Endothelial cell of umbilical vein (primary cell): ENCODE results near the gene TES.

Experiments
- CTCF ChIP-seq, 2 donors: IDR thresholded peaks; 1 replicate in 1 of 2; 2 replicates in 1 of 2; pipeline ENCODE4 v1.5.1; 2011; ENCODE audit warnings: low read length in 2 of 2, mild to moderate bottlenecking in 2 of 2, moderate library complexity in 2 of 2, control low read depth in 1 of 2, inconsistent platforms in 1 of 2, low read depth in 1 of 2; ENCODE audit not compliant: insufficient read depth in 1 of 2; ENCODE audit errors: extremely low read depth in 1 of 2
- EZH2 ChIP-seq: IDR thresholded peaks from 2 replicates; pipeline ENCODE4 v1.6.1; 2012; ENCODE audit warnings: borderline replicate concordance, low read depth, mild to moderate bottlenecking, moderate library complexity, low read length, inconsistent platforms; ENCODE audit not compliant: severe bottlenecking
- FOS ChIP-seq: IDR thresholded peaks from 2 replicates; pipeline ENCODE4 v1.6.1; 2011; ENCODE audit warnings: mild to moderate bottlenecking, low read length, moderate library complexity, borderline replicate concordance; ENCODE audit not compliant: insufficient read depth
- JUN ChIP-seq: IDR thresholded peaks from 2 replicates; pipeline ENCODE4 v1.6.1; 2011; ENCODE audit warnings: borderline replicate concordance, low read depth; ENCODE audit not compliant: insufficient read length, insufficient read depth
- MAX ChIP-seq: IDR thresholded peaks from 2 replicates; pipeline ENCODE4 v1.6.1; 2011; ENCODE audit not compliant: insufficient read depth, insufficient read length
- MYC ChIP-seq: IDR thresholded peaks from one replicate; pipeline ENCODE4 v1.6.1; 2011; ENCODE audit warnings: mild to moderate bottlenecking, low read depth, low read length
- POLR2A ChIP-seq: IDR thresholded peaks from 2 replicates; pipeline ENCODE4 v1.6.1; 2012; ENCODE audit warnings: low read depth, mild to moderate bottlenecking, control low read depth, low read length
- POLR2AphosphoS5 ChIP-seq: IDR thresholded peaks from 2 replicates; pipeline ENCODE4 v1.6.1; 2012; ENCODE audit warnings: low read depth, mild to moderate bottlenecking, control low read depth, low read length, moderate library complexity; ENCODE audit not compliant: insufficient read depth

DNA sequence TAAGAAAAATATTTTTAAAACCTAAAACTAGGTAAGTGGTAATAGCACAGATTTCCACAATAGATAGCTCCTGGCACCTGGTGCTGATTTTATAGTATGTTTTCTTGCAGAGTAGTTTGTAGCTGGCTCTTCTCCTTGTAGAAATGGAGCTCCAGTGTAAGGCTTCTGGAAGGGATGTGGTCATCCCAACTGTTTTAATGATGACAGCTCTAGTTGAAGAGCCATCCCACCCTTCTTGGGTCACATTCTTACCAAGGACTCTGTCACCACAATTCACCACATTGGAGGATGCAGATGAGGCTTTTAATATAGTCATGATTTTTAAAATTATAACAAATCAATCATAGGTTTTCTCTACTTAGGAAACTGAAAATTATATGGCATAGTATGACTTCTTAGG is 31.0 kb downstream of the TES start:
- TF ChIP-seq POLR2AphosphoS5, result no peak
- TF ChIP-seq POLR2A, result peak; percentile 12
- TF ChIP-seq CTCF (IDR thresholded peaks at IDR 0.05; ENCODE audit: extremely low read depth in 1 of 2, insufficient read depth in 1 of 2, low read depth in 1 of 2, low read length in 2 of 2), result no peak
- no peak for TF ChIP-seq EZH2
- TF ChIP-seq MAX, result no peak
- TF ChIP-seq MYC, result no peak
- TF ChIP-seq FOS, result no peak
- TF ChIP-seq JUN, result no peak
